Neural cell (in vitro differentiated cells): ENCODE results near the gene DNAH3.

Source experiments
- EP300 ChIP-seq: fragments of 450-650 bp; conservative IDR thresholded peaks from 2 replicates; pipeline ENCODE4 v1.6.1; 2014; ENCODE audit warnings: antibody characterized with exemption, mild to moderate bottlenecking, moderate library complexity; ENCODE audit not compliant: poor library complexity, severe bottlenecking
- EZH2 ChIP-seq: fragments of 200-600, 300-800 bp; shearing (Covaris generic), sonication (generic); IDR thresholded peaks from 2 replicates; pipeline ENCODE4 v1.6.1; 2014; ENCODE audit warnings: antibody characterized with exemption, low read length, borderline replicate concordance, mild to moderate bottlenecking; ENCODE audit not compliant: insufficient read depth, poor library complexity, severe bottlenecking
- POLR2AphosphoS5 ChIP-seq: IDR thresholded peaks from 2 replicates; pipeline ENCODE4 v1.6.1; 2012
- RAD21 ChIP-seq: fragments of 450-650 bp; conservative IDR thresholded peaks from 2 replicates; pipeline ENCODE4 v1.6.1; 2014; ENCODE audit warnings: antibody characterized with exemption, mild to moderate bottlenecking, moderate library complexity
- TAF1 ChIP-seq: IDR thresholded peaks from 2 replicates; pipeline ENCODE4 v1.6.1; 2012; ENCODE audit warnings: low read depth
- TF ChIP-seq, protein P1 (sequence below): fragments of 450-650 bp; IDR thresholded peaks from 2 replicates; pipeline ENCODE4 v1.5.1; 2014; ENCODE audit warnings: antibody characterized with exemption, mild to moderate bottlenecking, moderate library complexity; ENCODE audit not compliant: poor library complexity, severe bottlenecking
- TF ChIP-seq, protein P2 (sequence below): IDR thresholded peaks from 2 replicates; pipeline ENCODE4 v1.6.1; 2012; ENCODE audit warnings: borderline replicate concordance

DNA sequence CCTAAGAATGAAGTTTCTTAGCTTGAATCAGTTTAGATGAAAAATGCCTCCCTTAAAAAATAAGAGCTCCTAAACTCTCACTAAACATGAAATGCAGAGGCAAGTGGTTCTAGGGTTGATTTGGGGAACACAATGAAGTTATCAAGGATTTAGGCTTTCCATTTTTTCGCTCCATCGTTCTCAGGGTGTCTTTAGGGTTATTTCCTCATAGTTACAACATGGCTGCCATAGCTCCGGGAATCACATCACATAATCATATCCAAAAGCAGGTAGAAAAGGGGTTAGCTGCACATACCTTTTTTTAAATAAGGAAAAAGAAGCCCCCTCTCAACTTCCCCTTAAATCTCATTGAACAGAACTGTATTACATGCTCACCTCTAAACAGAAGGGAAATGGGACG lies 39.4 kb upstream of the DNAH3 start:
- TF ChIP-seq TAF1 (no peak), EP300 (no peak), EZH2 (no peak), RAD21 (no peak), POLR2AphosphoS5 (no peak)
- TF ChIP-seq, protein P1, sequence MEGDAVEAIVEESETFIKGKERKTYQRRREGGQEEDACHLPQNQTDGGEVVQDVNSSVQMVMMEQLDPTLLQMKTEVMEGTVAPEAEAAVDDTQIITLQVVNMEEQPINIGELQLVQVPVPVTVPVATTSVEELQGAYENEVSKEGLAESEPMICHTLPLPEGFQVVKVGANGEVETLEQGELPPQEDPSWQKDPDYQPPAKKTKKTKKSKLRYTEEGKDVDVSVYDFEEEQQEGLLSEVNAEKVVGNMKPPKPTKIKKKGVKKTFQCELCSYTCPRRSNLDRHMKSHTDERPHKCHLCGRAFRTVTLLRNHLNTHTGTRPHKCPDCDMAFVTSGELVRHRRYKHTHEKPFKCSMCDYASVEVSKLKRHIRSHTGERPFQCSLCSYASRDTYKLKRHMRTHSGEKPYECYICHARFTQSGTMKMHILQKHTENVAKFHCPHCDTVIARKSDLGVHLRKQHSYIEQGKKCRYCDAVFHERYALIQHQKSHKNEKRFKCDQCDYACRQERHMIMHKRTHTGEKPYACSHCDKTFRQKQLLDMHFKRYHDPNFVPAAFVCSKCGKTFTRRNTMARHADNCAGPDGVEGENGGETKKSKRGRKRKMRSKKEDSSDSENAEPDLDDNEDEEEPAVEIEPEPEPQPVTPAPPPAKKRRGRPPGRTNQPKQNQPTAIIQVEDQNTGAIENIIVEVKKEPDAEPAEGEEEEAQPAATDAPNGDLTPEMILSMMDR, result no peak
- TF ChIP-seq, protein P2, sequence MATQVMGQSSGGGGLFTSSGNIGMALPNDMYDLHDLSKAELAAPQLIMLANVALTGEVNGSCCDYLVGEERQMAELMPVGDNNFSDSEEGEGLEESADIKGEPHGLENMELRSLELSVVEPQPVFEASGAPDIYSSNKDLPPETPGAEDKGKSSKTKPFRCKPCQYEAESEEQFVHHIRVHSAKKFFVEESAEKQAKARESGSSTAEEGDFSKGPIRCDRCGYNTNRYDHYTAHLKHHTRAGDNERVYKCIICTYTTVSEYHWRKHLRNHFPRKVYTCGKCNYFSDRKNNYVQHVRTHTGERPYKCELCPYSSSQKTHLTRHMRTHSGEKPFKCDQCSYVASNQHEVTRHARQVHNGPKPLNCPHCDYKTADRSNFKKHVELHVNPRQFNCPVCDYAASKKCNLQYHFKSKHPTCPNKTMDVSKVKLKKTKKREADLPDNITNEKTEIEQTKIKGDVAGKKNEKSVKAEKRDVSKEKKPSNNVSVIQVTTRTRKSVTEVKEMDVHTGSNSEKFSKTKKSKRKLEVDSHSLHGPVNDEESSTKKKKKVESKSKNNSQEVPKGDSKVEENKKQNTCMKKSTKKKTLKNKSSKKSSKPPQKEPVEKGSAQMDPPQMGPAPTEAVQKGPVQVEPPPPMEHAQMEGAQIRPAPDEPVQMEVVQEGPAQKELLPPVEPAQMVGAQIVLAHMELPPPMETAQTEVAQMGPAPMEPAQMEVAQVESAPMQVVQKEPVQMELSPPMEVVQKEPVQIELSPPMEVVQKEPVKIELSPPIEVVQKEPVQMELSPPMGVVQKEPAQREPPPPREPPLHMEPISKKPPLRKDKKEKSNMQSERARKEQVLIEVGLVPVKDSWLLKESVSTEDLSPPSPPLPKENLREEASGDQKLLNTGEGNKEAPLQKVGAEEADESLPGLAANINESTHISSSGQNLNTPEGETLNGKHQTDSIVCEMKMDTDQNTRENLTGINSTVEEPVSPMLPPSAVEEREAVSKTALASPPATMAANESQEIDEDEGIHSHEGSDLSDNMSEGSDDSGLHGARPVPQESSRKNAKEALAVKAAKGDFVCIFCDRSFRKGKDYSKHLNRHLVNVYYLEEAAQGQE, result no peak
